A172 (cell line): ENCODE results near the gene CHODL. TPM values are rescaled to one million over a fixed set of nuclear protein-coding genes. Genes with fewer than 3 reads are reported as not detected.

ENCODE experiments used
- DNase-seq: peaks from one replicate; pipeline ENCODE4 v3.0.0-alpha.2; 2015; ENCODE audit warnings: low spot score
- total RNA-seq: library from RNA; depleted of rRNA; stranded (reverse); fragments of >200 nt; shearing (Covaris generic); gene quantifications from 2 replicates; pipeline ENCODE4 v1.2.3, GENCODE V29; 2014; rRNA removed

CHODL gene, protein sequence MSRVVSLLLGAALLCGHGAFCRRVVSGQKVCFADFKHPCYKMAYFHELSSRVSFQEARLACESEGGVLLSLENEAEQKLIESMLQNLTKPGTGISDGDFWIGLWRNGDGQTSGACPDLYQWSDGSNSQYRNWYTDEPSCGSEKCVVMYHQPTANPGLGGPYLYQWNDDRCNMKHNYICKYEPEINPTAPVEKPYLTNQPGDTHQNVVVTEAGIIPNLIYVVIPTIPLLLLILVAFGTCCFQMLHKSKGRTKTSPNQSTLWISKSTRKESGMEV
- total RNA-seq: 0.12 TPM in 1 of 2 replicates, not detected in the other

DNA sequence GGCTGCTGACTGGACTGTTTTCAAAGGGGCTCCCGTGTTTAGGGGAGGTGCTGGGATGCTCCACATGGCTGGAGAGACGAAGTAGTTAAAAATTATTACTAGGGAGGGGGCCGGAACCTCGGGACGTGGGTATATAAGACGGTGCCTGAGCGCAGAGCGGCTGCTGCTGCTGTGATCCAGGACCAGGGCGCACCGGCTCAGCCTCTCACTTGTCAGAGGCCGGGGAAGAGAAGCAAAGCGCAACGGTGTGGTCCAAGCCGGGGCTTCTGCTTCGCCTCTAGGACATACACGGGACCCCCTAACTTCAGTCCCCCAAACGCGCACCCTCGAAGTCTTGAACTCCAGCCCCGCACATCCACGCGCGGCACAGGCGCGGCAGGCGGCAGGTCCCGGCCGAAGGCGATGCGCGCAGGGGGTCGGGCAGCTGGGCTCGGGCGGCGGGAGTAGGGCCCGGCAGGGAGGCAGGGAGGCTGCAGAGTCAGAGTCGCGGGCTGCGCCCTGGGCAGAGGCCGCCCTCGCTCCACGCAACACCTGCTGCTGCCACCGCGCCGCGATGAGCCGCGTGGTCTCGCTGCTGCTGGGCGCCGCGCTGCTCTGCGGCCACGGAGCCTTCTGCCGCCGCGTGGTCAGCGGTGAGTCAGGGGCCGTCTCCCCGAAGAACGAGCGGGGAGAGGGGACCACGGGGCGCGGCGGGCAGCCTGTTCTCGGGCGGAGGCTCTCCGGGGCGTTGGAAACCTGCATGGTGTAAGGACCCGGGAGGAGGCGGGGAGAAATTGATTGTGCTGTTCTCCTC lies at the start of gene CHODL:
Gene CHODL (plus strand): TSS at position 163 of the 793 bp plus-strand sequence. CDS start 391 bp downstream, at position 554.
- no peak for DNase-seq

DNA sequence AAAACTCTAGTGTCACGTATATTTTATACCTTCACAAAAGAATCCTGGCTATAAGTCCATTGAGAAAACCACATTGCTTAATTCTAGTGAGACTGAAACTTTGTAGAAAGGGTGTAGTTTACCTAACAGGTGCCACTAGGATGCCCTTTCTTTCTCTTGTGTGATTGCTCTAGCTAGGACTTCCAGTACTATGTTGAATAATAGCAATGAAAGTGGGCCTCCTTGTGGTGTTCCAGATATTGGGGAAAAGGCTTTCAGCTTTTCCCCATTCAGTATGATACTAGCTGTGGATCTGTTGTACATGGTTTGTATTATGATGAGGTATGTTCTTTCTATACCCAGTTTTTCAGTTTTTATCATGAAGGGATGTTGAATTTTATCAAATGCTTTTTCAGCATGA lies 39.7 kb upstream of the CHODL start:
- no peak for DNase-seq

- DNase-seq: no peak
Observed at GRCh38 chr21:18218331-18218730, 26.3 kb upstream of the CHODL start.

DNA sequence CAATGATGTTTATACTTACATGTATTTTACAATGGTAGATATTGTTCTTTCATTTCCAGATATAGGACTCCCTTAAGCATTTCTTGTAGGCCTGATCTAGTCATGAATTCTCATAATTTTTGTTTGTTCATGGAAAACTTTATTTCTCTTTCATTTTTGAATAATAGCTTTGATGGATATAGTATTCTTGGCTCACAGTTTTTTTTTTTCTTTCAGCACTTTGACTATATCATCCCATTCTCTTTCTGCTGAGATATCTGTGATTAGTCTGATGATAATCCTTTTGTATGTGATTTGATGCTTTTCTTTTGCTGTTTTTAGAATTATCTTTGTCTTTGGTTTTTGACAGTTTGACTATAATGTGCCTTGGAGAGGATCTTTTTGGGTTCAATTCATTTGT lies 24.1 kb upstream of the CHODL start:
- DNase-seq: no peak

- no peak for DNase-seq
Observed at GRCh38 chr21:18222346-18222745, 22.3 kb upstream of the CHODL start.

DNA sequence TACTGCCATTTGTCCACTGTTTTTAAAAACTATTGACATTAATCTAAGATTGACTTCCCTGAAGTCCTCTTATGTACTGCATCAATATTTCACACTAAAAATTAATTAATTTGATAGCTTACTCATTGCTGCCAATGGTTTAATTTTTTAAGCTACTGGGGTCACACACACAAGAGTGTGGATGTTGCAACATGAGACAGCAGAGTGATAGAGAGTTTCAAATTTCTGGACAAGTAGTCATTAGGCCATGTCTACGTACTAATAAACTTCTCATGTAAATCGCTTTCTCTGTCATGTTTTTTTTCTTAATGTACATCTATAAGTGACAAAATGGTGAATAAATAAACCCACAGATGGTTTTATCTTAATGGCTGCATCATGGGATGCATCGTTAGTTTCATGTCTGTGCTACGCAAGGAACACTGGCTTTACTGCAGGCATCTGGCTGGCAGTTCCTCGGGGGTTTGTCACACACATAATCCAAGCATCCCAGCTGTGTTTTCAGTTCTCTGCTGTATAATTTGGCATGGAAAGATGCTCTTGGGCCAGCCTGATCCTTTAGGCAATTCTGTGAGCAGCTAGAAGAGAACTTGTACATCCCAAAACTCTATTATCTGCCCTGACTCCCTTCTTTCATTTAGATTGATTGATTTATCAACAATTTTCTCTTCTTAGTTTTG lies 16.4 kb upstream of the CHODL start:
- DNase-seq: no peak

DNA sequence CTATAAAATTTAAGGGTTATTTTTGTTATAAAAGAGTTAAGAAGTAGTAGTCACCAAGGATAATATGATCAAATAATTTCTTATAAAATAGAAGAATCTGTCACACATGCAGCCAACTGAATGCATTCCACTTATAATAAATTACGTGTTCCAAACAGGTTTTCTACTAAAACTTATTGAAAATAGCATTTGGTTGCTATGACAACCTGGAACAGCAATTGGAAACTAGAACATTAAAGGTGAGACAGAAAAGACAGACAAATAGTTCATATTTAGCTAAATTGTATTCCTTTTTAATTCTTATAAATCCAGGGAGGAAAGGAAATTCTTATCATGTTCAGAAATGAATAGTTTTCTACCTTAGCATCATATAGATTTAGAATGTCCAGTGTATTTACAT lies 9.1 kb upstream of the CHODL start:
- DNase-seq: no peak

- DNase-seq: no peak
Observed at GRCh38 chr21:18245464-18245967, 883 bp downstream of the CHODL start.

DNA sequence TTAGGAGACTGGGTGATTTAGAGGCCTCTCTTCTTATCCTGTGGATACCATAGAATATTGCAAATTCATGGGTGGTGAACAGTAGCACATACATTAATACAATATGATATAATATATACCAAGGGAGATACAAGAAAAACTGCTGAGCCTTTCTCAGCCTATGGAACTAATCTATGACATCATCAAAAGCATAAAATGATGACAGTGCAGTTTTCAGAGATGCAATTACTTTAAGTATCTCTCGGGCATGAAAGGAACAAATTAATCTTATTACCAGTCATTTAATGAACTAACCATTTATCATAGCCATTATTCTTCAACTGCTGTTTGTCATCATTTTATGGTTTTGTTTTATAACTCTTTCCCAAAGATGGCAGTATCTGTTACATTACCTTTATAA lies 3.5 kb downstream of the CHODL start:
- no peak for DNase-seq

GRCh38 chr21:18249672-18250071 lies 5.0 kb downstream of the CHODL start:
- DNase-seq: no peak

DNA sequence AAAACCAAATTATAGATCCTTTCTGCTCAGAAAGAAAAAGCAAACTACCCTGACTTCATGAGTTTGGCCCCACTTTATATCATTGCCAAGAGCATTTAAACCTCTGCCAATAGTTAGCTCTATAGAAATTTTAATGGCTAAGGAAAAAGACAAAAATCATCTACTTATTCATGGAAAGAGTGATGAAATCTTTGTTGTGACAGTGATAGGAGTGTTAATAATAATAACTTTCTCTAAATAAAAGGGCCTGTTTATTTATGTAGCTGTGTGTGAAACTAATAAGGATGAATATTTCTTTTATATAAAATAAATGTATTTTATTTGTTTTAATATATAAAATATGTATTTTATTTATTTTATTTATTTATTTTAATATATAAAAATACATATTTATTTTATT lies 6.4 kb downstream of the CHODL start:
- DNase-seq: no peak

- DNase-seq: no peak
Observed at GRCh38 chr21:18252256-18252655, 7.6 kb downstream of the CHODL start.

DNA sequence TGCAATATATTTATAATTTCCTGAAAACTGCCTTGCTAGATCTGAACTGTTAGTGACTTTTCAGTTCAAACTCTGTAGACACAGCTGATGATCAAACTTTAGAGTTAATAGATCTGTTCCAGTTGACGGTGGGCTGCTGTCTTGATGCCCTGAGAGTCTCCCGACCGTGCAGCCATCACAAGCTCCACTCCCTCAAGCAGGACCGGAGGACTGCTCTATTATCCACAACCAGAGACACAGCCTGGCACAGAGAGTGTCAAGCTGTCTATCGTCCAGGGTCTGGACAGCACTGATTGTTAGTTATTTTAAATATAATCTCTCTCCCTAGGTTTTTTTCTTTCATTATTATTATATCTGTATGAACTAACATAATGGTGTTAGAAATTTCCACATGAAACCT lies 8.0 kb downstream of the CHODL start:
- DNase-seq: no peak

GRCh38 chr21:18253221-18253620 lies 8.6 kb downstream of the CHODL start:
- DNase-seq: no peak

- DNase-seq: no peak
Observed at GRCh38 chr21:18253799-18254198, 9.2 kb downstream of the CHODL start.

DNA sequence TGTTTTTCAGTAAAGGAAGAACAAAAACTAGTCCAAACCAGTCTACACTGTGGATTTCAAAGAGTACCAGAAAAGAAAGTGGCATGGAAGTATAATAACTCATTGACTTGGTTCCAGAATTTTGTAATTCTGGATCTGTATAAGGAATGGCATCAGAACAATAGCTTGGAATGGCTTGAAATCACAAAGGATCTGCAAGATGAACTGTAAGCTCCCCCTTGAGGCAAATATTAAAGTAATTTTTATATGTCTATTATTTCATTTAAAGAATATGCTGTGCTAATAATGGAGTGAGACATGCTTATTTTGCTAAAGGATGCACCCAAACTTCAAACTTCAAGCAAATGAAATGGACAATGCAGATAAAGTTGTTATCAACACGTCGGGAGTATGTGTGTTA lies 21.3 kb downstream of the CHODL start:
- DNase-seq: no peak

DNA sequence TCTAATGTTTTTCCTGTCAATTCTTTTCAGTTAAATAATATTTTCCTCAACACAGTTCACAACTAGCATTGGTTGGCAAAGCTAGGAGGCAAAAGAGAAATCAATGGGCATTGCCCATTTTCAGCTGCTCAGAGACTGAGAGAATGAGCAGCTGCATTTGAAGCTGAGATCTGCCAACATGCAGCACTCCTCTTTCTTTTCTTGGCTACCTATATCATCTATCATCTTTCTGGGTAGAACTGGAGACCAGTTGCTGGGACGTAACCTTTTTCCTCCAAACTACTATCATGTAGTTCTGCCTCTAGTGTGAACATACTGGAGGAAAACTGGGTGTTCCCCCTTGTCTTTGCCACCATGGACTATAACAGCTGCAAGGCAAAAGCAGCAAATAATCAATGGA lies 22.9 kb downstream of the CHODL start:
- DNase-seq: no peak

DNA sequence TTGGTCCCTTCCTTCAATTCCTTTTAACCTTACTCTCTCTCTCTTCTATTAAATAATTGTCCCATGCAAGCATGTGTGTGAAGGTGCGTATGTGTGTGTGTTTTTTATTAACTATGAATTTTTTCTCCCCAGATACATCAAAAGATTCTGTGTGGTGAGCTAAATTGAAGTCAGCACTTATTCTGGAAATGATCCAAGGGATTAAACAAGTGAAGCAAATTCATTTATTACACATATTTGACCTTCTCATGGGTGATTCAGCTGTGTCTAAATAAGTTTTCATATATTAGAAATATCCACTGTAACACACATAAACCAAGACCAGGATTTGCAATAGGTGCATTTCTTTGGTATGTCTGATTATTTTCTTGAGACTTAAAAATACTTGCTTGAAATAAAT lies 24.3 kb downstream of the CHODL start:
- DNase-seq: no peak

DNA sequence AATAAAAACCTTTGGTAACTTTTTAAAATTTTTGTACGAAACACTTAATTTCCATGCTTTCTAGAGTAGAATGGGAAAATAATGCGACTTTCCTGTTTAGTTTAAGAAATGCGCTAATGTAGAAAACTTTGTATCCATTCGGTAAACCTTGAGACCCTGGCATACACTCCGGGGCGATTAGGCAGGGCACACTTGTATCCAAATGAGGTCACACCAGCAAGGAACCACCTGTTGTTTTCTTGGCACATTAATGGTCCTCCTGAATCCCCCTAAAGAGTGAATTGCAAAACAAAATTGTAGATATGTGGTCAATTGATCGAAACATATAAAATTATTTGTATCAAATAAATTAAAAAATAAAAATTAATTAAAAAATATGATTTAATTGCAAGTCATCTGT lies 25.2 kb downstream of the CHODL start:
- no peak for DNase-seq

GRCh38 chr21:18273400-18273799 lies 28.8 kb downstream of the CHODL start:
- DNase-seq: no peak

GRCh38 chr21:18274370-18274769 lies 29.7 kb downstream of the CHODL start:
- DNase-seq: no peak

DNA sequence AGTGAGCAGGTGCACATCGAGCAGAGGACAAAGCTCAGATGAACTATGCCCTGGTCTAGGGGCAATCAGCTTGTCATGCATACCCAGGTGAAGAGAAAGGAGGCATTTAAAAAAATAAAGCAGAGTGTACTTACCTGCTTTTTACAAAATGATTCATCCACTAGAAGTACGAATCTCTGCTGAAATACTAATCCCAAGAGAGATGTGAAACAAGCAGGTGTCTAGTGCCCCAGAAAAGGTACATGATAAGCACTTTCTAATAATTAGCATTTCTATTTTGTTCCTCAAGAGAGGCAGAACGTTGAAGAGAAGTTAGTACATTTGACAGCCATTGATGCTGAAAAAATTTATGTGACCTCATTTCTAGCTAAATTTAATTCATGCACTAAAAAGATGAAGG lies 31.1 kb downstream of the CHODL start:
- no peak for DNase-seq

GRCh38 chr21:18285379-18285778 lies 40.7 kb downstream of the CHODL start:
- DNase-seq: no peak
